Gastroesophageal sphincter (tissue), 4 donors: ENCODE results near the gene SMIM45.

ENCODE experiments used
- ATAC-seq: fragments of 150-250 bp; one replicate; pipeline ENCODE4 v1.9.1; 2016; ENCODE audit warnings: mild to moderate bottlenecking, moderate library complexity
- H3K27ac ChIP-seq, 4 donors: fragments of 200-600 bp; sonication (generic) in 3 of 4; 1 replicate in 3 of 4; 2 replicates in 1 of 4; pipeline ENCODE4 v1.5.1; 2016 to 2019
- H3K27me3 ChIP-seq: fragments of 200-600 bp; sonication (generic); one replicate; pipeline ENCODE4 v1.5.1; 2019
- H3K36me3 ChIP-seq, 2 donors: fragments of 200-600 bp; sonication (generic); one replicate each; pipeline ENCODE4 v1.5.1; 2019; ENCODE audit warnings: control low read depth in 1 of 2
- H3K4me1 ChIP-seq, 3 donors: fragments of 200-600 bp; sonication (generic); 1 replicate in 2 of 3; 2 replicates in 1 of 3; pipeline ENCODE4 v1.5.1; 2016 to 2019; ENCODE audit warnings: control low read depth in 2 of 3
- H3K4me3 ChIP-seq, 2 donors: fragments of 200-600 bp; sonication (generic); one replicate each; pipeline ENCODE4 v1.5.1; 2019; ENCODE audit warnings: mild to moderate bottlenecking in 1 of 2, moderate library complexity in 1 of 2
- H3K9me3 ChIP-seq, 3 donors: fragments of 200-600 bp; sonication (generic); one replicate each; pipeline ENCODE4 v1.5.1; 2017 to 2019; ENCODE audit warnings: control low read depth in 2 of 3
- CTCF ChIP-seq, 4 experiments: fragments of 200-600 bp in 2 of 4; fragments of 450-650 bp in 2 of 4; sonication (generic) in 1 of 4; IDR thresholded peaks; one replicate each; pipeline ENCODE4 v1.5.1; 2017 to 2019; ENCODE audit warnings: antibody characterized with exemption in 4 of 4, mild to moderate bottlenecking in 2 of 4, moderate library complexity in 2 of 4
- EP300 ChIP-seq: sonication (generic); formaldehyde crosslinking; IDR thresholded peaks from one replicate; pipeline ENCODE4 v1.6.1; 2017; ENCODE audit warnings: antibody characterized with exemption, mild to moderate bottlenecking
- POLR2A ChIP-seq, 2 donors: fragments of 450-650 bp; IDR thresholded peaks; one replicate each; pipeline ENCODE4 v1.6.1; 2017; ENCODE audit warnings: antibody characterized with exemption in 2 of 2, mild to moderate bottlenecking in 2 of 2, moderate library complexity in 1 of 2
- POLR2AphosphoS5 ChIP-seq: sonication (generic); formaldehyde crosslinking; IDR thresholded peaks from one replicate; pipeline ENCODE4 v1.6.1; 2017; ENCODE audit warnings: antibody characterized with exemption
- WGBS, 2 donors: methylation state at CpG; one replicate each; pipeline ENCODE4 v1.1.5; 2018; ENCODE audit warnings: low coverage in 1 of 2; 5-methylcytosine and 5-hydroxymethylcytosine counted together

Gene SMIM45

GRCh38 chr22:41951898-41952474 is at the start of gene SMIM45:
Gene SMIM45, plus strand, starts transcription at chr22:41952150.
- no peak for TF ChIP-seq POLR2A (IDR thresholded peaks at IDR 0.05)
- TF ChIP-seq EP300 = no peak
- no peak for TF ChIP-seq CTCF (IDR thresholded peaks at IDR 0.05)
- TF ChIP-seq POLR2AphosphoS5 = no peak
- H3K27ac ChIP-seq = no peak within 1 kb of the TSS
- H3K4me1 ChIP-seq = peaks cover 0 to 8% (median 0%) of the 10 kb centered on the region in 3 donors
- no peaks in the 10 kb centered on the region for H3K9me3 ChIP-seq
- WGBS, 2 donors = 61 to 90% methylated on average over 2 to 7 of the region's 16 CpGs
- peaks cover 16% of the 10 kb centered on the region for H3K27me3 ChIP-seq
- H3K4me3 ChIP-seq = no peak within 1 kb of the TSS
- no peak for ATAC-seq
- no peaks in the 10 kb centered on the region for H3K36me3 ChIP-seq

- TF ChIP-seq POLR2A (IDR thresholded peaks at IDR 0.05) = no peak
- no peak overlapping the region for H3K4me3 ChIP-seq
- no peaks in the 10 kb centered on the region for H3K27me3 ChIP-seq
- no peaks in the 10 kb centered on the region for H3K4me1 ChIP-seq
- no peak overlapping the region for H3K27ac ChIP-seq
- peaks cover 0 to 99% of the 10 kb centered on the region in 2 donors for H3K36me3 ChIP-seq
- H3K9me3 ChIP-seq = no peaks in the 10 kb centered on the region
- ATAC-seq = no peak
- 70% methylated on average over 2 of the region's 15 CpGs; no CpG with 5 or more reads in 1 of the 2 donors for WGBS, 2 donors
These were observed 49.0 kb upstream of the SMIM45 start for GRCh38 chr22:41902932-41903421.

GRCh38 chr22:41904450-41905410 is 47.2 kb upstream of the SMIM45 start:
- peaks cover 0 to 81% of the 10 kb centered on the region in 2 donors for H3K36me3 ChIP-seq
- no peak for TF ChIP-seq POLR2AphosphoS5
- no peak for TF ChIP-seq POLR2A (IDR thresholded peaks at IDR 0.05)
- TF ChIP-seq EP300 = no peak
- no peak for TF ChIP-seq CTCF (IDR thresholded peaks at IDR 0.05)
- WGBS, 2 donors = 80 to 82% methylated on average over 5 of the region's 24 CpGs
- H3K27me3 ChIP-seq = peaks cover 12% of the 10 kb centered on the region
- H3K4me3 ChIP-seq = no peak overlapping the region
- H3K4me1 ChIP-seq = peaks cover 0 to 12% (median 0%) of the 10 kb centered on the region in 3 donors
- no peak for ATAC-seq
- no peak overlapping the region for H3K27ac ChIP-seq
- H3K9me3 ChIP-seq = no peaks in the 10 kb centered on the region

GRCh38 chr22:41905411-41906202 is 46.3 kb upstream of the SMIM45 start:
- H3K4me1 ChIP-seq = peaks cover 0 to 20% (median 9%) of the 10 kb centered on the region in 3 donors
- no peak overlapping the region for H3K4me3 ChIP-seq
- peaks cover 0 to 72% of the 10 kb centered on the region in 2 donors for H3K36me3 ChIP-seq
- 94% methylated on average over 7 of the region's 23 CpGs; no CpG with 5 or more reads in 1 of the 2 donors for WGBS, 2 donors
- no peak overlapping the region for H3K27ac ChIP-seq
- no peaks in the 10 kb centered on the region for H3K9me3 ChIP-seq
- TF ChIP-seq CTCF (IDR thresholded peaks at IDR 0.05) (no peak), EP300 (no peak), POLR2AphosphoS5 (no peak), POLR2A (IDR thresholded peaks at IDR 0.05) (no peak)
- ATAC-seq = no peak
- H3K27me3 ChIP-seq = peaks cover 21% of the 10 kb centered on the region

GRCh38 chr22:41906822-41907221 is 45.1 kb upstream of the SMIM45 start:
- Histone ChIP-seq H3K9me3 (no peaks in the 10 kb centered on the region), H3K27ac (no peak overlapping the region), H3K27me3 (peaks cover 33% of the 10 kb centered on the region), H3K4me1 (peaks cover 0 to 31% (median 17%) of the 10 kb centered on the region in 3 donors), H3K36me3 (peaks cover 0 to 60% of the 10 kb centered on the region in 2 donors), H3K4me3 (no peak overlapping the region)
- no peak for ATAC-seq
- WGBS, 2 donors = 80 to 100% methylated on average over 1 to 2 of the region's 5 CpGs
- TF ChIP-seq EP300 = no peak
- TF ChIP-seq POLR2A (IDR thresholded peaks at IDR 0.05) = no peak
- TF ChIP-seq POLR2AphosphoS5 = no peak
- TF ChIP-seq CTCF (IDR thresholded peaks at IDR 0.05) = no peak
